HepG2 (cell line): ENCODE measurements around the gene MIB2. TPM values are rescaled to one million over a fixed set of nuclear protein-coding genes. Genes with fewer than 3 reads are reported as not detected.

Experiments
- FOXA3 ChIP-seq: IDR thresholded peaks from 2 replicates; pipeline ENCODE4 v1.6.1; 2016; ENCODE audit warnings: missing genetic modification reagents, missing compliant biosample characterization
- GABPB1 ChIP-seq: IDR thresholded peaks from 2 replicates; pipeline ENCODE4 v1.6.1; 2016; ENCODE audit warnings: mild to moderate bottlenecking, missing genetic modification reagents, moderate library complexity, missing compliant biosample characterization
- HNRNPLL ChIP-seq: fragments of 200-400 bp; formaldehyde crosslinking; IDR thresholded peaks from 2 replicates; pipeline ENCODE4 v1.6.1; 2017; ENCODE audit warnings: mild to moderate bottlenecking, low read depth, low read length; ENCODE audit not compliant: poor library complexity, severe bottlenecking
- HOXA3 ChIP-seq: sonication (generic); formaldehyde crosslinking; IDR thresholded peaks from 2 replicates; pipeline ENCODE4 v1.5.0; 2020; ENCODE audit warnings: missing genetic modification reagents
- RXRA ChIP-seq: sonication (generic); formaldehyde crosslinking; IDR thresholded peaks from 2 replicates; pipeline ENCODE4 v1.5.1; 2020; ENCODE audit warnings: missing genetic modification reagents
- ZNF605 ChIP-seq: sonication (generic); formaldehyde crosslinking; IDR thresholded peaks from 2 replicates; pipeline ENCODE4 v1.8.0; 2022; ENCODE audit warnings: mild to moderate bottlenecking, missing genetic modification reagents
- ZNF720 ChIP-seq: sonication (generic); formaldehyde crosslinking; IDR thresholded peaks from 2 replicates; pipeline ENCODE4 v1.4.0; 2020; ENCODE audit warnings: missing genetic modification reagents
- polyA plus RNA-seq, 8 experiments: library from polyadenylated mRNA; depleted of rRNA in 3 of 8; stranded (reverse) in 7 of 8; unstranded in 1 of 8; fragments of >200 nt; fragmentation: Illumina TruSeq in 4 of 8; extraction: Trizol in 4 of 8; gene quantifications; 2 replicates each; pipeline versions ENCODE4 v1.2.1 to v1.2.3, GENCODE V29; 2011 to 2016; ENCODE audit warnings: low read depth in 4 of 8, missing spikeins in 1 of 8, mixed read lengths in 1 of 8; ENCODE audit not compliant: insufficient read depth in 1 of 8
- total RNA-seq, 5 experiments: library from RNA; depleted of rRNA; stranded (reverse); fragments of >200 nt; fragmentation: Illumina TruSeq; extraction: Trizol; gene quantifications; 2 replicates each; pipeline ENCODE4 v1.2.3, GENCODE V29; 2016; ENCODE audit warnings: low read depth in 1 of 5
- TF ChIP-seq, protein P1 (sequence below): IDR thresholded peaks from 2 replicates; pipeline ENCODE4 v1.6.1; 2016; ENCODE audit warnings: missing genetic modification reagents, missing compliant biosample characterization
- TF ChIP-seq, protein P2 (sequence below), 2 experiments: sonication (generic) in 1 of 2; formaldehyde crosslinking in 1 of 2; IDR thresholded peaks; 2 replicates each; pipeline versions ENCODE4 v1.4.0 to v1.6.1; 2016 to 2020; ENCODE audit warnings: borderline replicate concordance in 1 of 2, low read depth in 1 of 2, mild to moderate bottlenecking in 1 of 2, missing genetic modification reagents in 1 of 2
- TF ChIP-seq, protein P3 (sequence below): fragments of 450-650 bp; IDR thresholded peaks from 2 replicates; pipeline ENCODE4 v1.6.1; 2017; ENCODE audit warnings: mild to moderate bottlenecking
- TF ChIP-seq, protein P4 (sequence below): sonication (generic); formaldehyde crosslinking; IDR thresholded peaks from 2 replicates; pipeline ENCODE4 v1.4.0; 2020; ENCODE audit warnings: missing genetic modification reagents, borderline replicate concordance
- TF ChIP-seq, protein P5 (sequence below): sonication (generic); formaldehyde crosslinking; IDR thresholded peaks from 2 replicates; pipeline ENCODE4 v1.9.0; 2021; ENCODE audit warnings: mild to moderate bottlenecking, missing genetic modification reagents

MIB2 gene
- total and polyA plus RNA-seq, 2 of the 13 experiments (the other 11 are each of a cell fraction or from before 2014, with no cell fraction given) = 19.9 to 30.4 TPM

DNA sequence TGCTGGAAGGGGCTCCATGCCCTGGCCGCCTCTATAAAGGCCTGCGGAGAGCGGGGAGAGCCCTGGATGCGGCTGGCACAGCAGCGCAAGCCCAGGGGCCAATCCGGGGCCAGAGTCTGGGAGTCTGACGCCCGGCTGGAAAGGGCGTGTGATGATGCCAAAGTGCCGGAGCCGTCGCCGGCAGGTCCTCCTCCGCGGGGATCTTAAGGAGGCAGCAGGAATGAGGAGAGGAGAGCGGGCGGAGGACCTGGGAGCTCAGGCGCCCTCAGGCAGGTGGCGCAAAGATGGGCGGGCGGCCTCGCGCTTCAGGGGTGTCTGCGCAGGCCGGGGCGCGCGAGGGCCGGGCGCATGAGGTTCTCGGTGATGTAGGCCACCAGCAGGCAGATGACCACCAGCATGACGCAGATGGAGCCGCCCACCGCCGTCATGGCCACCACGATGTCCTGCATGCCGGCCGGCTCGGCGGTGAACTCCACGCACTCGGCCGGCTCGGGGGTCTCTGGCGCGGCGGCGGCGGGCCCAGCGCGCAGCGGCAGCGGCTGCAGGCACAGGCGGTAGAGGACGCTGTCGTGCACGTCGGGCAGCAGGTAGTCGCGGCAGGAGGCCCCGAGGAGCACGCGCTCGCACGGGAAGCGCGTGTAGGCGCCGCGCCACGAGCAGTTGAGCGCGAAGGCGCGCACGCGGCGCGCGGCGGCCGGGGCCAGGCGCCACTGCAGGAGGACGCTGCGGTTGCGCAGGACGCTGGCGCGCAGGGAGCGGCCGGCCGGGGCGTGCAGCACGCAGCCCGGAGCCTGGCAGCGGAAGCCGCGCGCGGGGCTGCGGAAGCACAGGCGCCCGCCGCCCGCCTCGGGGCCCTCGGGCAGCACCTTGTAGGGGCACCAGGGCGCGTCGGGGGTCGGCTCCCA, 16.0 kb upstream of the MIB2 start (continued):
- TF ChIP-seq HNRNPLL (peak; percentile 55), GABPB1 (CRISPR knock-in tag) (no peak), ZNF720 (no peak), HOXA3 (CRISPR knock-in tag) (peak; percentile 83), FOXA3 (CRISPR knock-in tag) (no peak), ZNF605 (CRISPR knock-in tag) (no peak), RXRA (CRISPR knock-in tag) (no peak)
- TF ChIP-seq, protein P1, sequence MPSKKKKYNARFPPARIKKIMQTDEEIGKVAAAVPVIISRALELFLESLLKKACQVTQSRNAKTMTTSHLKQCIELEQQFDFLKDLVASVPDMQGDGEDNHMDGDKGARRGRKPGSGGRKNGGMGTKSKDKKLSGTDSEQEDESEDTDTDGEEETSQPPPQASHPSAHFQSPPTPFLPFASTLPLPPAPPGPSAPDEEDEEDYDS (CRISPR knock-in tag) = no peak
- TF ChIP-seq, protein P2, sequence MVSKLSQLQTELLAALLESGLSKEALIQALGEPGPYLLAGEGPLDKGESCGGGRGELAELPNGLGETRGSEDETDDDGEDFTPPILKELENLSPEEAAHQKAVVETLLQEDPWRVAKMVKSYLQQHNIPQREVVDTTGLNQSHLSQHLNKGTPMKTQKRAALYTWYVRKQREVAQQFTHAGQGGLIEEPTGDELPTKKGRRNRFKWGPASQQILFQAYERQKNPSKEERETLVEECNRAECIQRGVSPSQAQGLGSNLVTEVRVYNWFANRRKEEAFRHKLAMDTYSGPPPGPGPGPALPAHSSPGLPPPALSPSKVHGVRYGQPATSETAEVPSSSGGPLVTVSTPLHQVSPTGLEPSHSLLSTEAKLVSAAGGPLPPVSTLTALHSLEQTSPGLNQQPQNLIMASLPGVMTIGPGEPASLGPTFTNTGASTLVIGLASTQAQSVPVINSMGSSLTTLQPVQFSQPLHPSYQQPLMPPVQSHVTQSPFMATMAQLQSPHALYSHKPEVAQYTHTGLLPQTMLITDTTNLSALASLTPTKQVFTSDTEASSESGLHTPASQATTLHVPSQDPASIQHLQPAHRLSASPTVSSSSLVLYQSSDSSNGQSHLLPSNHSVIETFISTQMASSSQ (IDR thresholded peaks at IDR 0.05; ENCODE audit: low read depth) = no peak
- TF ChIP-seq, protein P2 (CRISPR knock-in tag; IDR thresholded peaks at IDR 0.05; ENCODE audit: borderline replicate concordance) = no peak
- TF ChIP-seq, protein P3, sequence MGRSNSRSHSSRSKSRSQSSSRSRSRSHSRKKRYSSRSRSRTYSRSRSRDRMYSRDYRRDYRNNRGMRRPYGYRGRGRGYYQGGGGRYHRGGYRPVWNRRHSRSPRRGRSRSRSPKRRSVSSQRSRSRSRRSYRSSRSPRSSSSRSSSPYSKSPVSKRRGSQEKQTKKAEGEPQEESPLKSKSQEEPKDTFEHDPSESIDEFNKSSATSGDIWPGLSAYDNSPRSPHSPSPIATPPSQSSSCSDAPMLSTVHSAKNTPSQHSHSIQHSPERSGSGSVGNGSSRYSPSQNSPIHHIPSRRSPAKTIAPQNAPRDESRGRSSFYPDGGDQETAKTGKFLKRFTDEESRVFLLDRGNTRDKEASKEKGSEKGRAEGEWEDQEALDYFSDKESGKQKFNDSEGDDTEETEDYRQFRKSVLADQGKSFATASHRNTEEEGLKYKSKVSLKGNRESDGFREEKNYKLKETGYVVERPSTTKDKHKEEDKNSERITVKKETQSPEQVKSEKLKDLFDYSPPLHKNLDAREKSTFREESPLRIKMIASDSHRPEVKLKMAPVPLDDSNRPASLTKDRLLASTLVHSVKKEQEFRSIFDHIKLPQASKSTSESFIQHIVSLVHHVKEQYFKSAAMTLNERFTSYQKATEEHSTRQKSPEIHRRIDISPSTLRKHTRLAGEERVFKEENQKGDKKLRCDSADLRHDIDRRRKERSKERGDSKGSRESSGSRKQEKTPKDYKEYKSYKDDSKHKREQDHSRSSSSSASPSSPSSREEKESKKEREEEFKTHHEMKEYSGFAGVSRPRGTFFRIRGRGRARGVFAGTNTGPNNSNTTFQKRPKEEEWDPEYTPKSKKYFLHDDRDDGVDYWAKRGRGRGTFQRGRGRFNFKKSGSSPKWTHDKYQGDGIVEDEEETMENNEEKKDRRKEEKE = no peak
- TF ChIP-seq, protein P4, sequence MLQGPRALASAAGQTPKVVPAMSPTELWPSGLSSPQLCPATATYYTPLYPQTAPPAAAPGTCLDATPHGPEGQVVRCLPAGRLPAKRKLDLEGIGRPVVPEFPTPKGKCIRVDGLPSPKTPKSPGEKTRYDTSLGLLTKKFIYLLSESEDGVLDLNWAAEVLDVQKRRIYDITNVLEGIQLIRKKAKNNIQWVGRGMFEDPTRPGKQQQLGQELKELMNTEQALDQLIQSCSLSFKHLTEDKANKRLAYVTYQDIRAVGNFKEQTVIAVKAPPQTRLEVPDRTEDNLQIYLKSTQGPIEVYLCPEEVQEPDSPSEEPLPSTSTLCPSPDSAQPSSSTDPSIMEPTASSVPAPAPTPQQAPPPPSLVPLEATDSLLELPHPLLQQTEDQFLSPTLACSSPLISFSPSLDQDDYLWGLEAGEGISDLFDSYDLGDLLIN (CRISPR knock-in tag) = no peak
- TF ChIP-seq, protein P5, sequence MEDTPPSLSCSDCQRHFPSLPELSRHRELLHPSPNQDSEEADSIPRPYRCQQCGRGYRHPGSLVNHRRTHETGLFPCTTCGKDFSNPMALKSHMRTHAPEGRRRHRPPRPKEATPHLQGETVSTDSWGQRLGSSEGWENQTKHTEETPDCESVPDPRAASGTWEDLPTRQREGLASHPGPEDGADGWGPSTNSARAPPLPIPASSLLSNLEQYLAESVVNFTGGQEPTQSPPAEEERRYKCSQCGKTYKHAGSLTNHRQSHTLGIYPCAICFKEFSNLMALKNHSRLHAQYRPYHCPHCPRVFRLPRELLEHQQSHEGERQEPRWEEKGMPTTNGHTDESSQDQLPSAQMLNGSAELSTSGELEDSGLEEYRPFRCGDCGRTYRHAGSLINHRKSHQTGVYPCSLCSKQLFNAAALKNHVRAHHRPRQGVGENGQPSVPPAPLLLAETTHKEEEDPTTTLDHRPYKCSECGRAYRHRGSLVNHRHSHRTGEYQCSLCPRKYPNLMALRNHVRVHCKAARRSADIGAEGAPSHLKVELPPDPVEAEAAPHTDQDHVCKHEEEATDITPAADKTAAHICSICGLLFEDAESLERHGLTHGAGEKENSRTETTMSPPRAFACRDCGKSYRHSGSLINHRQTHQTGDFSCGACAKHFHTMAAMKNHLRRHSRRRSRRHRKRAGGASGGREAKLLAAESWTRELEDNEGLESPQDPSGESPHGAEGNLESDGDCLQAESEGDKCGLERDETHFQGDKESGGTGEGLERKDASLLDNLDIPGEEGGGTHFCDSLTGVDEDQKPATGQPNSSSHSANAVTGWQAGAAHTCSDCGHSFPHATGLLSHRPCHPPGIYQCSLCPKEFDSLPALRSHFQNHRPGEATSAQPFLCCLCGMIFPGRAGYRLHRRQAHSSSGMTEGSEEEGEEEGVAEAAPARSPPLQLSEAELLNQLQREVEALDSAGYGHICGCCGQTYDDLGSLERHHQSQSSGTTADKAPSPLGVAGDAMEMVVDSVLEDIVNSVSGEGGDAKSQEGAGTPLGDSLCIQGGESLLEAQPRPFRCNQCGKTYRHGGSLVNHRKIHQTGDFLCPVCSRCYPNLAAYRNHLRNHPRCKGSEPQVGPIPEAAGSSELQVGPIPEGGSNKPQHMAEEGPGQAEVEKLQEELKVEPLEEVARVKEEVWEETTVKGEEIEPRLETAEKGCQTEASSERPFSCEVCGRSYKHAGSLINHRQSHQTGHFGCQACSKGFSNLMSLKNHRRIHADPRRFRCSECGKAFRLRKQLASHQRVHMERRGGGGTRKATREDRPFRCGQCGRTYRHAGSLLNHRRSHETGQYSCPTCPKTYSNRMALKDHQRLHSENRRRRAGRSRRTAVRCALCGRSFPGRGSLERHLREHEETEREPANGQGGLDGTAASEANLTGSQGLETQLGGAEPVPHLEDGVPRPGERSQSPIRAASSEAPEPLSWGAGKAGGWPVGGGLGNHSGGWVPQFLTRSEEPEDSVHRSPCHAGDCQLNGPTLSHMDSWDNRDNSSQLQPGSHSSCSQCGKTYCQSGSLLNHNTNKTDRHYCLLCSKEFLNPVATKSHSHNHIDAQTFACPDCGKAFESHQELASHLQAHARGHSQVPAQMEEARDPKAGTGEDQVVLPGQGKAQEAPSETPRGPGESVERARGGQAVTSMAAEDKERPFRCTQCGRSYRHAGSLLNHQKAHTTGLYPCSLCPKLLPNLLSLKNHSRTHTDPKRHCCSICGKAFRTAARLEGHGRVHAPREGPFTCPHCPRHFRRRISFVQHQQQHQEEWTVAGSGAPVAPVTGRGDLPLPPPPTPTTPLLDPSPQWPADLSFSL = no peak
